HepG2 (cell line): ENCODE results near the gene ASB4. TPM values are rescaled to one million over a fixed set of nuclear protein-coding genes. Genes with fewer than 3 reads are reported as not detected.
A peak's percentile ranks its signal among the peaks of the same experiment; 100 is the strongest.

ENCODE experiments used
- ARID4A ChIP-seq: sonication (generic); formaldehyde crosslinking; IDR thresholded peaks from 2 replicates; pipeline ENCODE4 v1.5.0; 2020; ENCODE audit warnings: mild to moderate bottlenecking, missing genetic modification reagents, borderline replicate concordance
- CHCHD3 ChIP-seq: sonication (generic); formaldehyde crosslinking; IDR thresholded peaks from 2 replicates; pipeline ENCODE4 v1.8.0; 2022; ENCODE audit warnings: mild to moderate bottlenecking, missing genetic modification reagents, moderate library complexity
- DBP ChIP-seq: sonication (generic); formaldehyde crosslinking; IDR thresholded peaks from 2 replicates; pipeline ENCODE4 v1.4.0; 2020; ENCODE audit warnings: missing genetic modification reagents; ENCODE audit errors: not compliant biosample characterization
- DPF2 ChIP-seq: sonication (generic); formaldehyde crosslinking; IDR thresholded peaks from 2 replicates; pipeline ENCODE4 v1.4.0; 2020; ENCODE audit warnings: mild to moderate bottlenecking, low read depth, missing genetic modification reagents, borderline replicate concordance
- HNF4G ChIP-seq, 2 experiments: sonication (generic) in 1 of 2; formaldehyde crosslinking in 1 of 2; IDR thresholded peaks; 2 replicates each; pipeline versions ENCODE4 v1.4.0 to v1.6.1; 2011 to 2020; ENCODE audit warnings: borderline replicate concordance in 2 of 2, low read depth in 2 of 2, mild to moderate bottlenecking in 2 of 2, low read length in 1 of 2, missing genetic modification reagents in 1 of 2, moderate library complexity in 1 of 2
- JUN ChIP-seq: sonication (generic); formaldehyde crosslinking; IDR thresholded peaks from 2 replicates; pipeline ENCODE4 v1.4.0; 2020; ENCODE audit warnings: mild to moderate bottlenecking, missing genetic modification reagents
- KDM6A ChIP-seq: IDR thresholded peaks from 2 replicates; pipeline ENCODE4 v1.6.1; 2016; ENCODE audit warnings: low read depth
- MIER3 ChIP-seq: IDR thresholded peaks from 2 replicates; pipeline ENCODE4 v1.6.1; 2016; ENCODE audit warnings: missing compliant biosample characterization, borderline replicate concordance
- NFYB ChIP-seq: sonication (generic); formaldehyde crosslinking; IDR thresholded peaks from 2 replicates; pipeline ENCODE4 v1.4.0; 2020; ENCODE audit warnings: missing genetic modification reagents
- PATZ1 ChIP-seq: sonication (generic); formaldehyde crosslinking; IDR thresholded peaks from 2 replicates; pipeline ENCODE4 v1.4.0; 2020; ENCODE audit warnings: missing genetic modification reagents
- POLR2G ChIP-seq: fragments of 200-400 bp; formaldehyde crosslinking; IDR thresholded peaks from 2 replicates; pipeline ENCODE4 v1.6.1; 2018; ENCODE audit warnings: mild to moderate bottlenecking, low read depth, low read length, moderate library complexity
- SCMH1 ChIP-seq: sonication (generic); formaldehyde crosslinking; IDR thresholded peaks from 2 replicates; pipeline ENCODE4 v1.9.0; 2021; ENCODE audit warnings: missing genetic modification reagents, mild to moderate bottlenecking, borderline replicate concordance
- SMAD3 ChIP-seq: sonication (generic); formaldehyde crosslinking; IDR thresholded peaks from 2 replicates; pipeline ENCODE4 v1.4.0; 2020; ENCODE audit warnings: missing genetic modification reagents
- ZIK1 ChIP-seq: sonication (generic); formaldehyde crosslinking; IDR thresholded peaks from 2 replicates; pipeline ENCODE4 v1.5.0; 2020; ENCODE audit warnings: mild to moderate bottlenecking, low read depth, missing genetic modification reagents, borderline replicate concordance
- ZKSCAN8 ChIP-seq: IDR thresholded peaks from 2 replicates; pipeline ENCODE4 v1.6.1; 2016; ENCODE audit warnings: borderline replicate concordance, missing genetic modification reagents, missing compliant biosample characterization
- ZNF280D ChIP-seq: sonication (generic); formaldehyde crosslinking; IDR thresholded peaks from 2 replicates; pipeline ENCODE4 v1.5.1; 2020; ENCODE audit warnings: mild to moderate bottlenecking, missing genetic modification reagents
- ZNF891 ChIP-seq: sonication (generic); formaldehyde crosslinking; IDR thresholded peaks from 2 replicates; pipeline ENCODE4 v1.5.0; 2020; ENCODE audit warnings: mild to moderate bottlenecking, missing genetic modification reagents
- polyA plus RNA-seq, 8 experiments: library from polyadenylated mRNA; depleted of rRNA in 3 of 8; stranded (reverse) in 7 of 8; unstranded in 1 of 8; fragments of >200 nt; fragmentation: Illumina TruSeq in 4 of 8; extraction: Trizol in 4 of 8; gene quantifications; 2 replicates each; pipeline versions ENCODE4 v1.2.1 to v1.2.3, GENCODE V29; 2011 to 2016; ENCODE audit warnings: low read depth in 4 of 8, missing spikeins in 1 of 8, mixed read lengths in 1 of 8; ENCODE audit not compliant: insufficient read depth in 1 of 8
- total RNA-seq, 5 experiments: library from RNA; depleted of rRNA; stranded (reverse); fragments of >200 nt; fragmentation: Illumina TruSeq; extraction: Trizol; gene quantifications; 2 replicates each; pipeline ENCODE4 v1.2.3, GENCODE V29; 2016; ENCODE audit warnings: low read depth in 1 of 5

ASB4 gene
- total and polyA plus RNA-seq, 2 of the 13 experiments (the other 11 are each of a cell fraction or from before 2014, with no cell fraction given), result 1.1 to 4.0 TPM

- TF ChIP-seq CHCHD3 (CRISPR knock-in tag) (no peak), DPF2 (CRISPR knock-in tag) (0 out of 2 replicates have a peak, but pooled peaks have one; percentile 34), KDM6A (peak; percentile 73; the same call in 1 of the 2 replicates), SCMH1 (CRISPR knock-in tag) (no peak), ZKSCAN8 (CRISPR knock-in tag) (peak; percentile 63), ARID4A (CRISPR knock-in tag) (peak; percentile 38; the same call in 1 of the 2 replicates), ZIK1 (CRISPR knock-in tag) (no peak), HNF4G (IDR thresholded peaks at IDR 0.05; ENCODE audit: borderline replicate concordance, low read depth, low read length) (peak; percentile 41; the same call in 1 of the 2 replicates), HNF4G (CRISPR knock-in tag; IDR thresholded peaks at IDR 0.05; ENCODE audit: borderline replicate concordance, low read depth) (no peak), ZNF891 (CRISPR knock-in tag) (no peak), PATZ1 (CRISPR knock-in tag) (0 out of 2 replicates have a peak, but pooled peaks have one; percentile 18), SMAD3 (CRISPR knock-in tag) (peak; percentile 77; the same call in 1 of the 2 replicates), DBP (CRISPR knock-in tag) (no peak), NFYB (CRISPR knock-in tag) (no peak), ZNF280D (CRISPR knock-in tag) (0 out of 2 replicates have a peak, but pooled peaks have one; percentile 19), JUN (no peak; the same call in 1 of the 2 replicates), POLR2G (peak; percentile 80), MIER3 (CRISPR knock-in tag) (peak; percentile 49; the same call in 1 of the 2 replicates)
Measured at GRCh38 chr7:95441042-95441823, 44.5 kb upstream of the ASB4 start (continued).
